GM10266 (cell line): ENCODE results near the gene ZBTB7C.

ENCODE experiments used
- DNase-seq: peaks from one replicate; pipeline ENCODE4 v3.0.0; 2012; ENCODE audit errors: extremely low spot score
- TF ChIP-seq, protein P1 (sequence below): IDR thresholded peaks from 2 replicates; pipeline ENCODE4 v1.5.1; 2012; ENCODE audit warnings: mild to moderate bottlenecking, low read depth; ENCODE audit not compliant: control insufficient read depth, insufficient read depth; ENCODE audit errors: missing control alignments

Gene ZBTB7C

DNA sequence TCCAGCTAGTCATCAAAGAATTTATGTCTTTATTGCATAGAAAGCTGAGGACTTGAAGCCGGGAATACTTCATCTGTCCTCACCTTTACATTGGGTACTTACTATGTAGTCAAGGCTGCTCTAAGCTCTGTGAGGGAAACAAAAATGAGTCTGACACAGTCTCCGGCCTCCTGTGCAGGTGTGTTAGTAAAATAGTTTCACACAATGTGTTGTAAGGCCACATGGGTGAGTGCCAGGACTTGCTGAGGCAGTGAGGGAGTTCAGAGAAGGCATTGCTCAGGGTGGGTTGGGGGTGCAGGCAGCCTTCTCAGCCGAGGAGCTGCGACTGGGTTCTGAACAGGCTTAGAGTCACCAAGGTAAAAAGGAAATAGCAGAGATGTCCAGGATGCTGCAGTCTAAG is 424.2 kb downstream of the ZBTB7C start:
- TF ChIP-seq, protein P1, sequence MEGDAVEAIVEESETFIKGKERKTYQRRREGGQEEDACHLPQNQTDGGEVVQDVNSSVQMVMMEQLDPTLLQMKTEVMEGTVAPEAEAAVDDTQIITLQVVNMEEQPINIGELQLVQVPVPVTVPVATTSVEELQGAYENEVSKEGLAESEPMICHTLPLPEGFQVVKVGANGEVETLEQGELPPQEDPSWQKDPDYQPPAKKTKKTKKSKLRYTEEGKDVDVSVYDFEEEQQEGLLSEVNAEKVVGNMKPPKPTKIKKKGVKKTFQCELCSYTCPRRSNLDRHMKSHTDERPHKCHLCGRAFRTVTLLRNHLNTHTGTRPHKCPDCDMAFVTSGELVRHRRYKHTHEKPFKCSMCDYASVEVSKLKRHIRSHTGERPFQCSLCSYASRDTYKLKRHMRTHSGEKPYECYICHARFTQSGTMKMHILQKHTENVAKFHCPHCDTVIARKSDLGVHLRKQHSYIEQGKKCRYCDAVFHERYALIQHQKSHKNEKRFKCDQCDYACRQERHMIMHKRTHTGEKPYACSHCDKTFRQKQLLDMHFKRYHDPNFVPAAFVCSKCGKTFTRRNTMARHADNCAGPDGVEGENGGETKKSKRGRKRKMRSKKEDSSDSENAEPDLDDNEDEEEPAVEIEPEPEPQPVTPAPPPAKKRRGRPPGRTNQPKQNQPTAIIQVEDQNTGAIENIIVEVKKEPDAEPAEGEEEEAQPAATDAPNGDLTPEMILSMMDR: no peak
- no peak for DNase-seq

DNA sequence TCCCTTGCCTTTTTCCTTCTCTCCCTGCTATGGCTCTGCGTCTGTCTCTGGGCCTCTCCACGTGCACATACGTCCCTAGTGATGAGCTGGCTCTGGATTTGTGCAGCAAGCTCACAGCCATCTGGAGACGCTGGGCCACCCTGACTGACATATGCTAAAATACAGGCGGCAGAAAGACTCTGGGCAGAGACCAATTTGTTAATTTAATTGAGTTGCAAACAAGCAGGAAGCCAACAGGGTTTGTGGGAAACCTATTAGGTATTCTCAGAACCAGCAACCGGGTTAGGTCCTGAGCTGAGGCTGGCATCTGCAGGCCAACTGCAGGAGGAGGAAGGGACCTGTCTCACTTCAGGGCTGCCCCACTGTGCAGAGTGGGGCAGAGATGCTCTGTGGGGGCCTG is 425.2 kb downstream of the ZBTB7C start:
- DNase-seq: no peak
- TF ChIP-seq, protein P1: no peak

DNA sequence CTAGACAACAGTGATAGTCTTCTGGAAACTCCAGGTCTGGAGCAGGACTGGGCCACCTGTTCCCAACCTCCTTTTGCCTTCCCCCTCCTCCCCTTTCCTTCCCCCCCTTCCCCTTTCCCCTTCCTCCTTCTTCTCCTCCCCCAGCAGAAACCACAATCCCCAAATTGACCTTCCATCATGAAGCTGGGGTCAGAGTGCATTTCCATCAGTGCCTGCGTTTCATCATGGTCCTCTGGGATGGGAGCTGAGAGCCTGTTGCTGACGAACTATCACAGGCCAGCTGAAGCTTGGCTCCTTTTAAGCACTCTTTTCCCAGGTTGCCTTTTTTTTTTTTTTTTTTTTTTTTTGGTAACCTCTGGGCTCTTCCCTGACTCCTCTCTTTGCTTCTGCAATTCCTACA is 426.1 kb downstream of the ZBTB7C start:
- TF ChIP-seq, protein P1: no peak
- DNase-seq: no peak

DNA sequence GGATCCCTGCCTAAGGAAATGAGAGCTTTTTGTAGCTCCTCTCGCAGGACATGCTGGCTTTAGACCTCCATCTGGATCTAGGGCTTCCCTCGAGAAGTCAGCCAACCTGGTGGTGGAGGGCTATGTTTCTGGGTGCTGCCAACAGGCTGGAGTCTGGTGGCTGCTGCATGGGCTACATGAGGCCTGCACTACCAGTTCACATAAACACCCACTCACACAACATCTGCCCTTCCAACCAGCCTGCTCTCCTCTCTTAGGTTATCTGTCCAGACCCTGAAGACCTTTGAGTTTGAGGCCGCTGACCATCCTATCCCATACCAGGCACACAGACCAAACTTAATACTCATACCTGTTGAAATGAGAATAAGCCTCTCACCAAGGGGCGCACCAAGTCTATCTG is 427.4 kb downstream of the ZBTB7C start:
- no peak for DNase-seq
- TF ChIP-seq, protein P1: no peak

- no peak for DNase-seq
- TF ChIP-seq, protein P1: no peak
These were observed 427.9 kb downstream of the ZBTB7C start for GRCh38 chr18:47981320-47981719.

GRCh38 chr18:47979611-47980200 is 429.5 kb downstream of the ZBTB7C start:
- TF ChIP-seq, protein P1: no peak

GRCh38 chr18:47978603-47979002 is 430.6 kb downstream of the ZBTB7C start:
- TF ChIP-seq, protein P1: no peak
- no peak for DNase-seq

More at GRCh38 chr18:47979611-47980200, 429.5 kb downstream of the ZBTB7C start:
- DNase-seq: no peak
